CD4-positive, alpha-beta T cell treated with Interleukin-6 for 4 hours (primary cell): ENCODE measurements around the gene CSNK1G3.
"Not testable (repeated sequence)": the region's sequence is repeated elsewhere in the genome, so short reads cannot be mapped to it uniquely, and the experiment has no call there.

Source experiments
- DNase-seq: peaks from one replicate; pipeline ENCODE4 v3.0.0-alpha.2; 2020; ENCODE audit warnings: mixed read lengths

Gene CSNK1G3

GRCh38 chr5:123561230-123561629 is 49.3 kb downstream of the CSNK1G3 start:
- no peak for DNase-seq

- DNase-seq: no peak
Observed at GRCh38 chr5:123571927-123572326, 60.0 kb downstream of the CSNK1G3 start.

- no peak for DNase-seq
Observed at GRCh38 chr5:123578390-123578789, 66.4 kb downstream of the CSNK1G3 start.

GRCh38 chr5:123579410-123579809 is 67.4 kb downstream of the CSNK1G3 start:
- no peak for DNase-seq

- no peak for DNase-seq
Observed at GRCh38 chr5:123582550-123583285, 70.7 kb downstream of the CSNK1G3 start.

GRCh38 chr5:123585871-123586270 is 73.9 kb downstream of the CSNK1G3 start:
- DNase-seq: no peak

- DNase-seq: no peak
Observed at GRCh38 chr5:123594434-123594833, 82.5 kb downstream of the CSNK1G3 start.

- no peak for DNase-seq
Observed at GRCh38 chr5:123597018-123597417, 85.0 kb downstream of the CSNK1G3 start.

GRCh38 chr5:123598028-123598689 is 86.2 kb downstream of the CSNK1G3 start:
- no peak for DNase-seq

- no peak for DNase-seq
Observed at GRCh38 chr5:123599171-123599570, 87.2 kb downstream of the CSNK1G3 start.

- no peak for DNase-seq
Observed at GRCh38 chr5:123601610-123602009, 89.6 kb downstream of the CSNK1G3 start.

- DNase-seq: no peak
Observed at GRCh38 chr5:123605822-123606221, 93.8 kb downstream of the CSNK1G3 start.

GRCh38 chr5:123610209-123610608 is 98.2 kb downstream of the CSNK1G3 start:
- no peak for DNase-seq

- peak; percentile 28 for DNase-seq
Observed at GRCh38 chr5:123610665-123611405, 98.9 kb downstream of the CSNK1G3 start.

- DNase-seq: no peak
Observed at GRCh38 chr5:123611406-123611709, 99.4 kb downstream of the CSNK1G3 start.

- DNase-seq: no peak
Observed at GRCh38 chr5:123617561-123617960, 105.6 kb downstream of the CSNK1G3 start.

- DNase-seq: no peak
Observed at GRCh38 chr5:123626051-123626450, 114.1 kb downstream of the CSNK1G3 start.

- no peak for DNase-seq
Observed at GRCh38 chr5:123628860-123629544, 117.0 kb downstream of the CSNK1G3 start.

GRCh38 chr5:123636006-123636405 is 124.0 kb downstream of the CSNK1G3 start:
- no peak for DNase-seq

- DNase-seq: not testable (repeated sequence)
Observed at GRCh38 chr5:123637028-123637427, 125.1 kb downstream of the CSNK1G3 start.

GRCh38 chr5:123639244-123639643 is 127.3 kb downstream of the CSNK1G3 start:
- no peak for DNase-seq

- DNase-seq: no peak
Observed at GRCh38 chr5:123645024-123645603, 133.1 kb downstream of the CSNK1G3 start.

GRCh38 chr5:123647066-123647465 is 135.1 kb downstream of the CSNK1G3 start:
- DNase-seq: no peak
